Measurements from ENCODE around the gene CD99L2.

Gene CD99L2

GRCh38 chrX:150773117-150773516 is 125.4 kb downstream of the CD99L2 start:
- no peak overlapping the region for H2AFZ ChIP-seq (ENCODE audit: low read length)
- no peak overlapping the region for H3K4me3 ChIP-seq (ENCODE audit: low read depth, low read length, poor library complexity, severe bottlenecking)
- no peak for TF ChIP-seq EZH2 (IDR thresholded peaks at IDR 0.05; ENCODE audit: borderline replicate concordance, low read length)
- TF ChIP-seq CTCF (IDR thresholded peaks at IDR 0.05; ENCODE audit: low read length), result no peak
- no peak overlapping the region for H3K9ac ChIP-seq (ENCODE audit: low read length)
- no peak overlapping the region for H3K27ac ChIP-seq (ENCODE audit: low read depth, low read length, poor library complexity, severe bottlenecking)
- H3K9me3 ChIP-seq (ENCODE audit: low read length), result no peaks in the 10 kb centered on the region
- no peaks in the 10 kb centered on the region for H3F3A ChIP-seq (ENCODE audit: insufficient read depth, low read length)
- no peaks in the 10 kb centered on the region for H3K79me2 ChIP-seq (ENCODE audit: insufficient read depth, low read length)
- no peaks in the 10 kb centered on the region for H4K20me1 ChIP-seq (ENCODE audit: insufficient read depth, low read length)
- H3K36me3 ChIP-seq (ENCODE audit: insufficient read depth, low read length), result no peaks in the 10 kb centered on the region
- H3K27me3 ChIP-seq (ENCODE audit: insufficient read depth, low read length), result no peaks in the 10 kb centered on the region
- no peaks in the 10 kb centered on the region for H3K4me1 ChIP-seq (ENCODE audit: insufficient read depth, low read length, severe bottlenecking)
- H3K9me2 ChIP-seq (ENCODE audit: low read depth, low read length), result no peaks in the 10 kb centered on the region
- H3K4me2 ChIP-seq (ENCODE audit: low read length), result no peak overlapping the region

- Histone ChIP-seq H3K9me3 (ENCODE audit: low read length) (no peaks in the 10 kb centered on the region), H4K20me1 (ENCODE audit: insufficient read depth, low read length) (no peaks in the 10 kb centered on the region), H3K79me2 (ENCODE audit: insufficient read depth, low read length) (no peaks in the 10 kb centered on the region), H3K4me3 (ENCODE audit: low read depth, low read length, poor library complexity, severe bottlenecking) (no peak overlapping the region), H2AFZ (ENCODE audit: low read length) (no peak overlapping the region), H3K27ac (ENCODE audit: low read depth, low read length, poor library complexity, severe bottlenecking) (no peak overlapping the region), H3K4me1 (ENCODE audit: insufficient read depth, low read length, severe bottlenecking) (no peaks in the 10 kb centered on the region), H3K27me3 (ENCODE audit: insufficient read depth, low read length) (no peaks in the 10 kb centered on the region), H3K36me3 (ENCODE audit: insufficient read depth, low read length) (no peaks in the 10 kb centered on the region), H3F3A (ENCODE audit: insufficient read depth, low read length) (no peaks in the 10 kb centered on the region), H3K9ac (ENCODE audit: low read length) (no peak overlapping the region), H3K9me2 (ENCODE audit: low read depth, low read length) (no peaks in the 10 kb centered on the region), H3K4me2 (ENCODE audit: low read length) (no peak overlapping the region)
- TF ChIP-seq EZH2 (IDR thresholded peaks at IDR 0.05; ENCODE audit: borderline replicate concordance, low read length) (no peak), CTCF (IDR thresholded peaks at IDR 0.05; ENCODE audit: low read length) (peak; percentile 72)
Measured at GRCh38 chrX:150772150-150772970, 126.1 kb downstream of the CD99L2 start.

GRCh38 chrX:150771116-150771515 is 127.4 kb downstream of the CD99L2 start:
- no peak overlapping the region for H2AFZ ChIP-seq (ENCODE audit: low read length)
- TF ChIP-seq EZH2 (IDR thresholded peaks at IDR 0.05; ENCODE audit: borderline replicate concordance, low read length) (no peak), CTCF (IDR thresholded peaks at IDR 0.05; ENCODE audit: low read length) (no peak)
- no peaks in the 10 kb centered on the region for H3K79me2 ChIP-seq (ENCODE audit: insufficient read depth, low read length)
- no peak overlapping the region for H3K4me2 ChIP-seq (ENCODE audit: low read length)
- H3K27ac ChIP-seq (ENCODE audit: low read depth, low read length, poor library complexity, severe bottlenecking), result no peak overlapping the region
- H3K9me3 ChIP-seq (ENCODE audit: low read length), result no peaks in the 10 kb centered on the region
- H3K4me3 ChIP-seq (ENCODE audit: low read depth, low read length, poor library complexity, severe bottlenecking), result no peak overlapping the region
- no peaks in the 10 kb centered on the region for H3K9me2 ChIP-seq (ENCODE audit: low read depth, low read length)
- no peaks in the 10 kb centered on the region for H4K20me1 ChIP-seq (ENCODE audit: insufficient read depth, low read length)
- no peaks in the 10 kb centered on the region for H3K27me3 ChIP-seq (ENCODE audit: insufficient read depth, low read length)
- H3K36me3 ChIP-seq (ENCODE audit: insufficient read depth, low read length), result no peaks in the 10 kb centered on the region
- H3K9ac ChIP-seq (ENCODE audit: low read length), result no peak overlapping the region
- H3K4me1 ChIP-seq (ENCODE audit: insufficient read depth, low read length, severe bottlenecking), result no peaks in the 10 kb centered on the region
- no peaks in the 10 kb centered on the region for H3F3A ChIP-seq (ENCODE audit: insufficient read depth, low read length)
